Stimulated activated CD4-positive, alpha-beta T cell treated with anti-CD3 and anti-CD28 coated beads, Interleukin-2, amount 100 ng/mL, for 24 hours (primary cell): ENCODE data around the gene GFER.

ENCODE experiments used
- DNase-seq, 2 donors: peaks; one replicate each; pipeline ENCODE4 v3.0.0-alpha.2; 2020

GFER gene

DNA sequence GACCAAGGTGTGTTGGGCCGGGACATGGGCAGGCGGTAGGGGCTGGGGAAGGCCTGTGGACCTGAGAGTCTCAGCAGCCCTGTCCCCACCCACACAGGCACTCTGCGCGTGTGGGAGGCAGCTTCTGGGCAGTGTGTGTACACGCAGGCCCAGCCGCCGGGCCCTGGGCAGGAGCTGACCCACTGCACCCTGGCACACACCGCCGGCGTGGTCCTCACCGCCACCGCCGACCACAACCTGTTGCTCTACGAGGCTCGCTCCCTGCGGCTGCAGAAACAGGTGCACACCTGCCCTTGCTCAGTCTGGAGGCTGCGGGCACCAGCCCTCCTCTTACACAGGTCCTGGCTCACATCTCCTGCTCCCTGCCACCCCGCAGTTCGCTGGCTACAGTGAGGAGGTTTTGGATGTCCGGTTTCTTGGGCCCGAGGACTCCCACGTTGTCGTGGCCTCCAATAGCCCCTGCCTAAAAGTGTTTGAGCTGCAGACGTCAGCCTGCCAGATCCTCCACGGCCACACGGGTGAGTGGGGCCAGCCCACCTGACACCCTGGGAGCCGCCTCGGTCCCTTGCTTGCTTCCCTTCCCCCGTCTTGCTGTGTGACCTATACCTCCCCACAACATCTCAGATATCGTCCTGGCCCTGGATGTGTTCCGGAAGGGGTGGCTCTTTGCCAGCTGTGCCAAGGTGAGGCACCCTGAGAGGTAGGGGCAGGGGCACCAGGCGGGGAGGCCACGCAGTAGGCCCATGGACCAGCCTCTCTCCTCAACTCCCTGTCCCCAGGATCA lies 8.4 kb upstream of the GFER start:
- DNase-seq = no peak

DNA sequence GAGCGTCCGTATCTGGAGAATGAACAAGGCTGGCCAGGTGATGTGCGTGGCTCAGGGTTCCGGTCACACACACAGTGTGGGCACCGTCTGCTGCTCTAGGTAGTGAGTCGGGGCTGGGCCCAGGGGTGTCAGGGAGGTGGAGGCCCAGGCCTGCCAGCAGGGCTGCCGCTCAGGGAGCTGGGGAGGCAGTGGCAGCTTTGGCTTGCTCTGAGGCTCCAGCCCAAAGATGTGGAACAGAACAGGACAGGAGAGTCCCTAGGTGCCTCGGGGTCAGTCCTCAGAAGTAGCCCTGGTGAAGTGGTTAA lies 7.8 kb upstream of the GFER start:
- no peak for DNase-seq

DNA sequence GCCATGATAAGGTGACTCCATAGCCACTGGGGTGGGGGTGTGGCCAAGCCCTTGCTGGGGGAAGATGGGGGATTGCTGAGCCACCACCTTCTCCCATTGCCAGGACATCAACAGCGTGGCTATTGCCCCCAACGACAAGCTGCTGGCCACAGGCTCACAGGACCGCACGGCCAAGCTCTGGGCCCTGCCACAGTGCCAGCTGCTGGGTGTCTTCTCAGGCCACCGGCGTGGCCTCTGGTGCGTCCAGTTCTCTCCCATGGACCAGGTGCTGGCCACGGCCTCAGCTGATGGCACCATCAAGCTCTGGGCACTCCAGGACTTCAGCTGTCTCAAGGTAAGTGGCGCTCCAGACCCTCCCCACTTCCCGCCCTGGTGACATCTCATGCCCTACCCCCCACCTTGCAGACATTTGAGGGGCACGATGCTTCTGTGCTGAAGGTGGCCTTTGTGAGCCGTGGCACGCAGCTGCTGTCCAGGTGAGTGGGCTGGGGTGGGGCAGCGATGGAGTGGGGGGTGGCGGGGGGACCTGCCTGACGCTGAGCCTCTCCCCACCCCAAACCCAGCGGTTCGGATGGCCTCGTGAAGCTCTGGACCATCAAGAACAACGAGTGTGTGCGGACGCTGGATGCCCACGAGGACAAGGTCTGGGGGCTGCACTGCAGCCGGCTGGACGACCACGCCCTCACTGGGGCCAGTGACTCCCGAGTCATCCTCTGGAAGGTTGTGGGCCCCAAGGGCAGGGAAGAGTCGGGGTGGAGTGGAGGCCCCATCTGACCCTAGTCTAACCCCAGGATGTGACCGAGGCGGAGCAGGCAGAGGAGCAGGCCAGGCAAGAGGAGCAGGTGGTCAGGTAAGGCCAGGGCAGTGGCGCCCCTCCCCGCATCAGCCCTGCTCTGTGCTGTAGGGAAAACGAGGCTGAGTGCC lies 6.8 kb upstream of the GFER start:
- DNase-seq = no peak

DNA sequence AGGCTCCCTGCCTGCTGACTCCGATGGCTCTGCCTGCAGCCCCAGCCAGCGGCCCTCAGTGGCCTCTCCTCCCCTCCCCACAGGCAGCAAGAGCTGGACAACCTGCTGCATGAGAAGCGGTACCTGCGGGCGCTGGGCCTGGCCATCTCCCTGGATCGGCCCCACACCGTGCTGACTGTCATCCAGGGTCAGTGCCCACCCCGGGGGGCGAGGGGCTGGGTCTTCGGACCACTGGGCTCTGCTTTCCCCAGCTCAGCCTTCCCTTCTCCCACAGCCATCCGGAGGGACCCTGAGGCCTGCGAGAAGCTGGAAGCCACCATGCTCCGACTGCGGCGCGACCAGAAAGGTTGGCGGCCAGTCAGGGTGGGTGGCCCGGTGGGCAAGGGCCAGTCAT lies 6.1 kb upstream of the GFER start:
- no peak for DNase-seq

DNA sequence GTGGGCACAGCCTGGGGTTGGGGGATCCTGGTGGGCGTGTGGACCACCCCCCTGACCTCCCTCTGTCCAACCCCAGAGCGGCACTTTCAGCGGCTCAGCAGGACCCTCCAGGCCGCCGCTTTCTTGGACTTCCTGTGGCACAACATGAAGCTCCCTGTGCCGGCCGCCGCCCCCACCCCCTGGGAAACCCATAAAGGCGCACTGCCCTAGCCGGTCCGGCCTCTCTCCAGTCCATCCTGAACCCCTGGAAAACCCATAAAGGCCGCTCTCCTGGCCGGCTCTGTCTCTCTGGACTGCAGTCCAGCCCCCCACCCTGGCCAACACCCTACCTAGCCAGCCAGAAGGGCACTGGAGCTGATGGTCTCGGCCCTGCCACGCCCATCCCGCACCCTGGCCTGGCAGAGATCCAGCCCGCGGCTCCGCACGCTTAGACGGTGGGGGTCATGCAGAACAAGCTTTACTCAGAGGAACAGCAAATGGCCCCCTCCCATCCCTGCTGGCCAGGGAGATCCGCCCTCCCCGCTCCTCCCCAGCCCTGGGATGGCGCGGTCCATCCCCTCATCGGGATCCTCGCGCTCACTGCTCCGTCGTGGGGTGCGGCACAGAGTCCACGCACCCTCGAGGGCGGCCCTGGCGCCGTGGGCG lies 5.4 kb upstream of the GFER start:
- DNase-seq = no peak

DNA sequence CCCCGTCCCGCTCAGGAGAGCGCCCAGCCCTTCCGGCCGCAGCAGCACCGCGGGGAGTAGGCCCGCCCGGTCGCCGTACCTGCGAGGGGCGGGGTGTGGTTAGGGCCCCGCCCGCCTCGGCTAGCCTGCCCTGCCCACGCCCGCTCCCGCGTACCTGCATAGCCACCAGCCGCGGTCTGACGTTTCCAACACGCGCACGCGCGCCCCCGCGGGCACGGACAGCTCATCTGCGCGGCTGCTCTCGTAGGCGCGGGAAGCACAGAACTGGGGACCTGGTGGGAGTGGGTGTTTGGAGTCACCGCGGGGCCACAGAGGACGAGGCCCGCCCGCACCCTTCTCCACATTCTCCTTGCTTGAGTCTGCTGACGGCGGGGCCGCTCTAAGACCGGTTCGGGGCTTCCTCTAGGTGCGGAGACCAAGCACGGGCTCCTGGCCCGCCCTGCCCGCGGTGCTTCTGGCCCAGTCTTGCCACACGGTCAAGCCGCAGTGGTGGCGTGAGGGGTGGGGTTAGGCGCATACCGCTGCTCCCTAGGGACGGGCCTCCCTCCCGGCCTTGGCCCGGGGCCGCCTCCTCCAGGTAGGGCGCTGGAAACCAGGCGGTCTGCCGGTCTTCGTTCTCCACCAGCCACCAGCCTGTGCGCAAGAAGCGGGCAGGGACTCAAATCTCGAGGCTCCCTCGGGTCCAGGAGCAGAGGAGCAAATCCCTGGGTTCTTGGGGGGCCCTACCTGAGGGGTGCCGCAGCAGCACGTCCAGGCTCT lies 4.5 kb upstream of the GFER start:
- peak; percentile 44 to 63 for DNase-seq

DNA sequence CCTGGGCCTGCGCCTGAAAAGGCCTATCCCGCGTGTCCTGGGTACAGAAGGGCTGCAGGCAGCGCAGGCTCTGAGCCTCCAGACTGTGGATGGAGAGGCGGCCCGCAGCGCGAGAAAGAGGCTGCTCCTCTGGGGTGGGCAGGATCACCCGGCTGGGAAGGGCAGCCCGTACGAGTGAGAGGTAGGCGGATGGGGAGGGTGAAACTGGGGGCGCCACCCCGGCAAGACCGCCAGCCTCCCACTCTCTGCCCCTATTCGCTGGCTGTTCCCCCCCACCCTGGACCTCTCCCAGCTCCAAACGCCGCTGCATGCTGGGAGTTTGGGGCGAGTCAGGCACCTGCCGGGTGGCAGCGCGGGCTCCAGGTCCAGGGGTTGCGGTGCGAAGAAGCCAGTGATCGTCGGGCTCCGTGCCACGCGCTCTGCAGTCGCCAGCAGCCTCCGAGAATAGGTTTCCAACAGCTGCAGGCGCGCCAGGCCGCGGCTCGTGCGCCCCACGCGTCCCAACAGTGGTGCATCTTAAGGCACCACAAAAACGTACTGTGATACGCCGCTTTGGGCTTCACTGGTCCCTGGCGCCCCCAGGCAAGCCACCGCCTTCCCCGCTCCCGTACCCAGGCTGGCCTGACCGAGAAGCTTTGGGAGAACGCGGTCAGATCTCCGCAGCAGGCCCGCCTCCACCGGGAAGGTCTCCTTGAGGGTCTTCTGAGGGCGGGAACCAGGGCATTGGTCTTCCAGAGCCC lies 3.8 kb upstream of the GFER start:
- DNase-seq = no peak

DNA sequence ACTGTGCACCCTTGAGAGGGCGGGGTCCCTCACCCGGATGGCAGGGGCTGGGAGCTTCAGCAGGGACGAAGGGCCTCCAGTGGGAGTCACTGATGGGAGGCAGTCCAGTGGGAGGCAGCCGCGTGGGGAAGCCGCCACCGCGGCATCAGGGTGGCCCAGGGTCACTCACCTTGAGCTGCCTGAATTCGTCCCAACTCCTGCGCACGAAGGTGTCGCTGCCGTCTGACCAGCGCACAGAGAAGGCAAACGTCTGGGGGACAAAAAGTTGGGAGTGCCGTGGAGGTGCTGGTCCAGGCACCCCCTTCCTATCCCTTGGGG lies 3.3 kb upstream of the GFER start:
- no peak for DNase-seq

DNA sequence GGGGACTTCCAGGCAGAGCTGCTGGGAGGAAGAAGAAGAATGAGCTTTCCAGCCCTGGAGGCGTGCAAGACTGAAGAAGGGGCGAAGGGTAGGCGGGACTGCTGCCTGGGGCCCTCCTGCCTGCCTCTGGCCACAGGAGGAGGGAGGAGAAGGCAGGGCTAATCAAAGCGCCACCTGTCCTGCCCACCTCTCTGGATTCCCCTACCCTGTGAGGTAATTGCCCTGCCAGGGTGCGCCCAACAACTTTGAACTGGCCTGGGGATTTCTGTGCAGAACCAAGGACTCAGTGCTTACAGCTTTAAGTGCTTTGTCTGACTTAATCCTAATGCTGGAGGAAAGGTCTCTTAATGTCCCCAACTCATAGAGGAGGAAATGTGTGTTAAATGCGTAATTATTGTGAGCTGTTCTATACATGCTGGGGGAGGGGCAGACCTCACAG lies 2.6 kb upstream of the GFER start, which contains the start of gene NOXO1:
NOXO1 (minus strand) TSS at position 72 of the 439 bp plus-strand sequence. CDS start 290 bp downstream, outside the sequence.
- DNase-seq = no peak

DNA sequence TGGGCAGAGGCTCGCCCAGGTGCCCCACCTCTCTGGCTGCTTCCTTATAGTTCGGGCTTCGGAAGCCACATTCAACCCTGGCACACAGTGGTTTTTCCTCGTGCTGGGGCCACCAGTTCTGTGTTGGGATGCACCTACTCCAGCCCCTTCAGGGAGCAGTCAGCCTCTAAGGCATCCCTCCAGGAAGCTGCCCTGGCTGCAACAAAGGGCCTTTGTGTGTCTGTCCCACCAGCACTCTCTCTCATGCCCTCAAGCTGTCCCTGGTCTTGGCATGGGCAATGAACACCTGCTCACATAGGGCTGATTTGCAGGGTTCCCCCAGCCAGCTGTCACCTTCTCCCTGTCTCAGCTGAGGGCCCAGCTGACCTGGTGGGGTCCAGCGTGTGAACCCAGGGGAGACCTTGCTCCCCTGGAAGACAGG lies 2.0 kb upstream of the GFER start:
- no peak for DNase-seq

DNA sequence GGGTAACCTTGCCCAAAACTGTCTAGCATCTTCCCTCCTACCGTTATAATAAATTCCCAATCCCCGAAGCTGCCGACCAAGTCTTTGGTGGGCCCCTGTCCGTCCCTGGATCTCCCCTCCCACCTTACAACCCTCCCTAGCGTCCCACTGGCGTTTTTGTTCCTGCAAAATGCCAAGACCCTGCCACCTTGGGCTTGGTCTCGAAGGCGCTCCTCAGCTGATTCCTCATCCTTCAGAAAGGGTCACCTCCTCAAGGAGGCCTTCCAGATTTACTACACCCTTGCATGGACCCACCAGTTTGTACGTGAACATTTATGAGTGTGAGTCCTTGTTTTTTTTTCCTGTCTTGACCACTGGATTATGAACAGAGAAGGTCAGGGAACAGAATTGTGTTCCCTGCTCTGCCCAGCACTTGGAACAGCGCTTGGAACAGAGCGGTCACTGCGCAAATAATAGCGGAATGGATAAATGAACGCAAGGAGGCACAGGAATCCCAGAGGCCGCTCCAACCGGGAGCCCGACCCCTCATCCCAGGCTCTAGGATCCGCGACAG lies 926 bp upstream of the GFER start:
- no peak for DNase-seq

DNA sequence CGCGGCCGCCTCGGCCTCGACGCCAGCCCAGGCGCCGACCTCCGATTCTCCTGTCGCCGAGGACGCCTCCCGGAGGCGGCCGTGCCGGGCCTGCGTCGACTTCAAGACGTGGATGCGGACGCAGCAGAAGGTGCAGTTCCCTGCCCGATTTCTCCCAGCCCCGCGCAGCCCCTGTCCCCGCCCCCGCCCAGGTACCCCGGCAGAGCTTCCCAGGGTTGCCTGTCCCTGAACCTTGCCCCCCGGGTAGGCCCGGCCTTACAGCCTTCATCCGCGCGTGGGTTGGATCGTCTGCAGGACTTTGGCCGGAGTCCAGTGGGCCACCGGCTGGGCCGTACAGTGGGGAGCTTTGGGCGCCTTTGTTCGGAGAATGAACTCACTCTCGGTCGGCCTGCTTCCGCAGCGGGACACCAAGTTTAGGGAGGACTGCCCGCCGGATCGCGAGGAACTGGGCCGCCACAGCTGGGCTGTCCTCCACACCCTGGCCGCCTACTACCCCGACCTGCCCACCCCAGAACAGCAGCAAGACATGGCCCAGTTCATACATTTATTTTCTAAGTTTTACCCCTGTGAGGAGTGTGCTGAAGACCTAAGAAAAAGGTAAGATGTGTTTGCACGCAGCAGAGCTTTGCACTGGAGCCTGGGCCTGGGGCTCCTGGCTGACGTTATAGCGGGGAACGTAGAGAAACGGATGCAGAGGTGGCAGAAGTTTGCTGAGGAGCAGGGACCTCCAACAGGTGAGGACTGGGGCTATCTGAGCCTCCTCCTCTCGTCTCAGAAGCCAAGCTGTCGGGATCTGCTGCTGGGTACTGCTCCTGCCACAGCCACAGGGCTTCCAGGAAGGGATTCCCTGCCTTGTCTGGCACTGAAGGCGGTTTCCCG lies 593 bp downstream of the GFER start:
- no peak for DNase-seq

DNA sequence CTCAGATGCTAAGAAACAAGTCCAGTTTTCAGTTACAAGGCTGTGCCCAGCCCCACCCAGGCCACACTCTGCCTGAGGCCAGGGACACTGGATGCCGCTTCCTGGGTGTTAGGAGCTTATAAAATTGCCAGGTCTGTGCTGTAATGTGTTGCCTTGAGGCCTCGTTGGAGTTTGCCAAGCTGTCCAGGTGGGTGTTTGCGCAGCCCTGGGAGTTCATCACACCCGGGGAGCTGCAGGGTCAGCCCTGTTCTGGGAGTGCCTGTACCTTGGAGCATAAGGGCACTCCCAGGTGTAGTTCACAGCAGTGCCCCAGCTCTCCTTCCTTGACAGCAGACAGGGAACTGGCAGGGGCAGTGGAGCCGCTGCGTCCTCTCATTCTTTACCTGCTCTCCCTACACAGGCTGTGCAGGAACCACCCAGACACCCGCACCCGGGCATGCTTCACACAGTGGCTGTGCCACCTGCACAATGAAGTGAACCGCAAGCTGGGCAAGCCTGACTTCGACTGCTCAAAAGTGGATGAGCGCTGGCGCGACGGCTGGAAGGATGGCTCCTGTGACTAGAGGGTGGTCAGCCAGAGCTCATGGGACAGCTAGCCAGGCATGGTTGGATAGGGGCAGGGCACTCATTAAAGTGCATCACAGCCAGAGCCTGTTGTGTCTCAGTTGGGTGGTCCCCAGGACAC lies 1.6 kb downstream of the GFER start:
- no peak for DNase-seq

DNA sequence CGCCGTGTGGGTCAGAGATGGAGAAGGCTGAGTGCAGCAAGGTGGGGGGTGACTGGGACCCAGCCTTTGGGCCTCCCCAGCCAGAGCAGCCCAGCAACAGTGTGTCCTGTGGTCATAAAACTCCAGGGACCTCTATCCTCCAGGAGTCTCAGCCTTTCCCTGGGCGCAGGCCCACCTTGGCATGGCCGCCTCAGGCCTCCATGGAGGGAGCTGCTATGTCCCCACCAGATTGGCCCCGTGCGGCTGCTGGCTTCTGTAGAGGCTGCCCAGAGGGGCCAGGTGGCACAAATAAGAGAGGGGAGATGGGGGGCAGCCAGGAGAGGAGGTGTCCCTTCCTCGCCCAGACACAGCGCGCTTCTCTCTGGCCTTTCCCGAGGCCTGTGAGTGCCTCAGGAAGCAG lies 3.2 kb downstream of the GFER start:
- no peak for DNase-seq

DNA sequence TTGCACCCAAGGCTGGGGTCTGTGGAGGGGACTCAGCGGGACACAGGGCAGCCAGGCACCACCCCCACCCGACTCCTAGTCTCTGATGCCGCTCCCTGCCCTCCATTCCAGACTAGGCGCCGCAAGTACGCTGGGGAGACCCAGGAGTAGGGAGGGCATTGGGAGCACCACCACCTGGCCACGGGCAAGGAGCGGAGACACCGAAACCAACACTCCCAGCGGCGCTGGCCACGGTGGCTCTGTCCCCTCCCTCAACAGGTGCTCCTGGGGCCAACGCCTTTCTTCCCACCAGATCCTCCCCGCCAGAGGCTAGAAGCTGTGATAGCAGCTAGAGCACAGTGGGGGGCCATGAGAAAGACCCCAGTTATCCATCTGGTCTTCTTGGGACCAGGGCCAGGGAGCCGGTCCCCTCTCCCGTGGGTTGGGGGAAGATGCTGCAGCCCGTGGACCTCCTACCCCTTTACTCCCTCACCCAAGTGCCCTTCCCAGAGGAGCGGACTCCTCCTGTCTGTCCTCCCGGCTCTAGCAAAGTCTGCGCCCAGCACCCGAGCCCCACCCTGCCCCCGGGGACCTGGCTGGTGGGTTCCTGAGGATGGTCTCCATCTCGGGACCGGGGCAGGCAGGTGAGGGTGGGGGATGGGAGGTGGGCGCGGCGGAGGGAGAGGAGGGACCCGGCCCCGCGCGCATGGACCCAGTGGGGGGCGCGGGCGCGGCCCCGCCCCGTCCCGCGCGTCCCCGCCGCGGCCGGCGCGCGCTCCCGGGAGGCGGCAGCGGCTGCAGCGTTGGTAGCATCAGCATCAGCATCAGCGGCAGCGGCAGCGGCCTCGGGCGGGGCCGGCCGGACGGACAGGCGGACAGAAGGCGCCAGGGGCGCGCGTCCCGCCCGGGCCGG lies 5.5 kb downstream of the GFER start, which contains the start of gene SYNGR3:
SYNGR3 (plus strand) TSS at position 762 of the 892 bp plus-strand sequence. CDS start 133 bp downstream, outside the sequence.
- no peak for DNase-seq

DNA sequence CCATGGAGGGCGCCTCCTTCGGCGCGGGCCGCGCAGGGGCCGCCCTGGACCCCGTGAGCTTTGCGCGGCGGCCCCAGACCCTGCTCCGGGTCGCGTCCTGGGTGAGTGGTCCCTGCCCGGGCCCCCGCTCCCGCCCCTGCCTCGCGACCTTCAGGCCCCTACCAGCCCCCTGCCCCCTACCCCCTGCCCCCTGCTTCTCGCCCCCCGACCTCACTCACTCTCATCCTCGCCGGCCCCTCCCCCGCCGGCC lies 6.0 kb downstream of the GFER start:
- DNase-seq = no peak

DNA sequence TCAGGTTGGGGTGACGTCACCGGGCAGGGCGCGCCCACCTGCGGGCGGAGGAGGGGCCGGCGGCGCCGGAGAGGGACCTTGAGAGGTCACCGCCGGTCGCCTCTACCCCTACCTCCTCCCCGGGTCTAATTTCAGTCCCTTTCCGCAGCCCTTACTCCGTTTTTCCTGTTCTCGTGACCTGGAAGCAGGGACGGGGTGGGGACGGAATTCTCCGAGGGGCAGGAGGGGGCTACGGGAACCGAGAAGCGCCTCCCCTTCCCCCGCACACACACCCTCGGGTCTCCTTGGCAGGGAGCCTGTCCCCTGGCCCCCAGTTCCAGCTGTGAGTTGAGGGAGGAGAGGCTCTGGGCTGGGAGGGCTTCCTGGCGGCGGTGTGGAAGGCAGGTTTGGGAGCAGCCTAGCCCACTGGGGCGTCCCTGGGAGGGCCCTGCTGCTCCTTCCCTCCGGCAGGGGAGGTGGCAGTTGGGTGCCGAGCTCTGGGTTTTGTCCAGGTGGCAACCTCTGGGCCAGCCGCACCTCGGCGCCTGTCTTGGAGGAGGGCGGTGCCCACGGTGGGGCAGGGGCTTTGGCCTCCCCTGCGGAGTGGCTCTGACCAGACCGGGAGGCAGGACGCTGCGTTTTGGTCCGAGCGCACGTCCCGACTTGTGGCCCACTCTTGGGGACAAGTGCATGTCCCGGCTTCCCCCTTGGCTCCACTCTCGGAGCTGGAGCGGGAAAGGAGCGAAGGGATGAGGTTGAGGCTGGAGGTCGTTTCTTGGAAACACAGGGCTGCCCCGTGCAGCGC lies 6.5 kb downstream of the GFER start:
- peak in 1 of 2 donors; percentile 42 for DNase-seq

DNA sequence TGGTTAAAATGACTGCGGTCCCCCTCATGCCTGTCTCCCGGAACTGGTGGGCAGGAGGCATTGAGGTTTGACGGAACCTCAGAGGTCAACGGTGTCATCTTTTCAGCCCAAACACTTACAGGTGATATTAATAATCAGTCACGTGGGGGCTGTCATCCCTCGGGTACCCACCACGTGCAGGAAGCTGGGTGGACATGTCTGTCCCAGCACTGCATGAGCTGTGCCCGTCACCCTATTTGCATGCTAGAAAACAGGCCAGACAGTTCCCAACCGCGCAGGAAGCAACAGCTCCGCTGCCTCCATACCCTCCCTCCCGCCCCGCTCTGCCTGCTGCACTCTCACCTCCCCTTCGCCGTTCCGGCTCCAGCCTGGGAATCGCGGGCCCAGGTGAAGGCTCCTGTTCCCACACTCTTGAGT lies 7.2 kb downstream of the GFER start:
- DNase-seq = peak; percentile 41 to 43

DNA sequence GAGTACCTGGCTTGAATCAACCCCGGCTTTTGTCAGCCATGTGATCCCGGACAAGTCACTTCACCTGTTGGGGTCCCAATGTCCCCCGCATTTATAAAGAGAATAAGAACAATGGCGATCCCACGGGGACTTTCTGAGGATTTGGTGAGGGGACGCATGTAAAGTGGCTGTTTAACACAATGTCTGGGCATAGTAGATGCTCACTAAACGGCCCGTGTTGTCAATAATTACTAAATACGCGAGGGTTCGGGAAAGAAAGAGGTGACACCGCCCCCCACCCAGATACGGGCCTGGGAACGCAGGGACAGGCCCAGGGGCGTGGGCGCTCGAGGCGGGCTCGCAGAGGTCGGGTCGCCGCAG lies 7.6 kb downstream of the GFER start:
- no peak for DNase-seq
